GM21367 (cell line): Measurements from ENCODE around the gene AOAH.
"Not testable (repeated sequence)": the region's sequence is repeated elsewhere in the genome, so short reads cannot be mapped to it uniquely, and the experiment has no call there.

ENCODE experiments used
- ATAC-seq: cut with Tn5 transposase; IDR thresholded peaks from one replicate; pipeline ENCODE4 v1.9.1; 2021; ENCODE audit not compliant: unreplicated experiment

Gene AOAH

GRCh38 chr7:36514289-36515243 lies 209.7 kb downstream of the AOAH start:
- ATAC-seq: no peak

- no peak for ATAC-seq
Observed at GRCh38 chr7:36513393-36513792, 210.9 kb downstream of the AOAH start.

- ATAC-seq: no peak
Observed at GRCh38 chr7:36512616-36513015, 211.7 kb downstream of the AOAH start.

- ATAC-seq: no peak
Observed at GRCh38 chr7:36509962-36510361, 214.3 kb downstream of the AOAH start.

- ATAC-seq: no peak
Observed at GRCh38 chr7:36507475-36508440, 216.5 kb downstream of the AOAH start.

GRCh38 chr7:36506820-36507219 lies 217.5 kb downstream of the AOAH start:
- no peak for ATAC-seq

GRCh38 chr7:36506130-36506798 lies 218.0 kb downstream of the AOAH start:
- ATAC-seq: no peak

- not testable (repeated sequence) for ATAC-seq
Observed at GRCh38 chr7:36504617-36505016, 219.7 kb downstream of the AOAH start.

- not testable (repeated sequence) for ATAC-seq
Observed at GRCh38 chr7:36504216-36504615, 220.1 kb downstream of the AOAH start.

GRCh38 chr7:36497775-36498174 lies 226.5 kb downstream of the AOAH start:
- ATAC-seq: no peak

- ATAC-seq: not testable (repeated sequence)
Observed at GRCh38 chr7:36497176-36497575, 227.1 kb downstream of the AOAH start.

- no peak for ATAC-seq
Observed at GRCh38 chr7:36496576-36496975, 227.7 kb downstream of the AOAH start.

GRCh38 chr7:36491317-36491716 lies 233.0 kb downstream of the AOAH start:
- no peak for ATAC-seq

GRCh38 chr7:36490419-36490830 lies 233.9 kb downstream of the AOAH start:
- no peak for ATAC-seq

GRCh38 chr7:36488672-36489071 lies 235.6 kb downstream of the AOAH start:
- ATAC-seq: not testable (repeated sequence)

GRCh38 chr7:36487756-36488336 lies 236.4 kb downstream of the AOAH start:
- no peak for ATAC-seq

- no peak for ATAC-seq
Observed at GRCh38 chr7:36486336-36486735, 238.0 kb downstream of the AOAH start.

GRCh38 chr7:36484265-36484664 lies 240.0 kb downstream of the AOAH start:
- ATAC-seq: no peak

- not testable (repeated sequence) for ATAC-seq
Observed at GRCh38 chr7:36483853-36484252, 240.4 kb downstream of the AOAH start.

GRCh38 chr7:36478745-36479144 lies 245.5 kb downstream of the AOAH start:
- no peak for ATAC-seq

GRCh38 chr7:36475381-36475780 lies 248.9 kb downstream of the AOAH start:
- no peak for ATAC-seq
